Measurements from ENCODE around the gene CLDN10.

The CLDN10 gene

DNA sequence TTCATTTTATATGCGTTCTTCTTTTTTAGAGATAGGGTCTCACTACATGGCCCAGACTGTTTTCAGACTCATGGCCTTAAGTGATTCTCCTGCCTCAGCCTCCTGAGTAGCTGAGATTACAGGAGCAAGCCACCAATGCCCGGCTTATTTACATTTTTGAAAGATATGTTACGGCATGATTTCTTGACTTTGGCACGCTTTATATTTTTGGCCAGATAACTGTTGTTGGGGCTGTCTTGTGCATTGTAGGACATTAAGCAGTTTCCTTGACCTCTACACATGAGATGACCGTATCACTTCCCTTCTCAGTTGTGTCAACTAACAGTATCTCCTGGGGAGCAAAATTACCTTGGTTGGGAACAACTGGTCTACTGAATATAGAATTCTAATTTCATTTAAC lies 28.9 kb upstream of the CLDN10 start:
- no peak for DNase-seq (ENCODE audit: low read depth)
- TF ChIP-seq, protein P1, sequence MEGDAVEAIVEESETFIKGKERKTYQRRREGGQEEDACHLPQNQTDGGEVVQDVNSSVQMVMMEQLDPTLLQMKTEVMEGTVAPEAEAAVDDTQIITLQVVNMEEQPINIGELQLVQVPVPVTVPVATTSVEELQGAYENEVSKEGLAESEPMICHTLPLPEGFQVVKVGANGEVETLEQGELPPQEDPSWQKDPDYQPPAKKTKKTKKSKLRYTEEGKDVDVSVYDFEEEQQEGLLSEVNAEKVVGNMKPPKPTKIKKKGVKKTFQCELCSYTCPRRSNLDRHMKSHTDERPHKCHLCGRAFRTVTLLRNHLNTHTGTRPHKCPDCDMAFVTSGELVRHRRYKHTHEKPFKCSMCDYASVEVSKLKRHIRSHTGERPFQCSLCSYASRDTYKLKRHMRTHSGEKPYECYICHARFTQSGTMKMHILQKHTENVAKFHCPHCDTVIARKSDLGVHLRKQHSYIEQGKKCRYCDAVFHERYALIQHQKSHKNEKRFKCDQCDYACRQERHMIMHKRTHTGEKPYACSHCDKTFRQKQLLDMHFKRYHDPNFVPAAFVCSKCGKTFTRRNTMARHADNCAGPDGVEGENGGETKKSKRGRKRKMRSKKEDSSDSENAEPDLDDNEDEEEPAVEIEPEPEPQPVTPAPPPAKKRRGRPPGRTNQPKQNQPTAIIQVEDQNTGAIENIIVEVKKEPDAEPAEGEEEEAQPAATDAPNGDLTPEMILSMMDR (IDR thresholded peaks at IDR 0.05; ENCODE audit: insufficient read depth, low read depth, low read length, missing control alignments), result no peak
- no peak overlapping the region for H3K4me3 ChIP-seq (ENCODE audit: low read depth, low read length)

DNA sequence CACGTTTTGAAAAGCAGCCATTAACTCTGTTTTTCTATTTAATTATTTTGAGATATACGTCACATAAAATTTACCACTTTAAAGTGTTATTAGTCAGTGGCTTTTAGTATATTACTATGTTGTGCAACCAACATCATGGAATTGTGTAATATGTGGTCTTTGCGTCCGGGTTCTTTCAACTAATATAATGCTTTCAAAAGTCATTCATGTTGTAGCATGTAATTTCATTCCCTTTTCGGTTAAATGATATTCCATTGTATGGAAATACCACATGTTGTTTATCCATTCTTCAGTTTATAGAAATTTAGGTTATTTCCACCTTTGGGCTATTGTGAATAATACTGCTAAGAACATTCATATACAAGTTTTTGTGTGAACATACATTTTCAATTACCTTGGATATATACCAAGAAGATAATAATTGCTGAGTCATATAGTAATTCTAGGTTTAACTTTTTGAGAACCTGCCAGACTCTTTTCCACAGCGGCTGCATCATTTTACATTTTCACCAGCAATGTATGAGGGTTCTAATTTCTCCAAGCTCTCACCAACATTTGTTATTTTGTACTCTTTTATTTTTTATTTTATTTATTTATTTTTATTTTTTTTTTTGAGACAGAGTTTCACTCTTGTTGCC lies 28.1 kb upstream of the CLDN10 start:
- H3K4me3 ChIP-seq (ENCODE audit: low read depth, low read length), result no peak overlapping the region
- DNase-seq (ENCODE audit: low read depth), result no peak
- TF ChIP-seq, protein P1 (IDR thresholded peaks at IDR 0.05; ENCODE audit: insufficient read depth, low read depth, low read length, missing control alignments), result no peak

GRCh38 chr13:95527955-95528354 lies 24.6 kb upstream of the CLDN10 start:
- H3K4me3 ChIP-seq (ENCODE audit: low read depth, low read length), result no peak overlapping the region
- no peak for DNase-seq (ENCODE audit: low read depth)
- TF ChIP-seq, protein P1 (IDR thresholded peaks at IDR 0.05; ENCODE audit: insufficient read depth, low read depth, low read length, missing control alignments), result no peak

GRCh38 chr13:95530178-95530577 lies 22.3 kb upstream of the CLDN10 start:
- no peak for DNase-seq (ENCODE audit: low read depth)
- TF ChIP-seq, protein P1 (IDR thresholded peaks at IDR 0.05; ENCODE audit: insufficient read depth, low read depth, low read length, missing control alignments), result no peak

DNA sequence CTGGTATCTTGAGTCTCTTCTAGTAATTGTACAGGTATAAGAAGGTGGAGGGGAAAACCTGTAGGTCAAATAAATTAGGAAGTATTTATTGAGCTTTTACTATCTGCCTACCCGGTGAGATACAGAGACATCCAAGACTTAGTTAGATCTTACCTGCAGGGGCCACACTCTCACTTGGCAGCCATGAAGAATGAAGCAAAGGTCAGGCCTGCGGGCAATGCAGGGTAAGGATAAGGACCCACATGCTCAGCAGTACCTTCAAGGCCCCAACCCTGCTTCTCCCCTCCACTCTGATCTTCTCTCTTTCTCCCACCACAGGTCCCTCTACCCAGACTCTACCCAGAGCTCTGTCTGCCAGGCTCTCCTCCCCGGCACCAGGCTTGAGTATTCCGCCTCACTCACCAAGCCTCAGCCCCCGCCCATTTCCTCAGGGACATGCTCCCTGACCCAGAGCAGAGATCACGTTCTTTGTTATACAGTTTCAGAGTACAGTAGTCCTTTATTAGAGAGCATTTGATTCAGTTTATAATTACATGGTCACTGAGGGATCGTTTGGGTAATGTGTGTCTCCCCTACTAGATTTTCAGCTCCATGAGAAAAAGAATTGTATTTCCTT lies 18.9 kb upstream of the CLDN10 start:
- DNase-seq (ENCODE audit: low read depth), result no peak
- no peak overlapping the region for H3K4me3 ChIP-seq (ENCODE audit: low read depth, low read length)
- TF ChIP-seq, protein P1 (IDR thresholded peaks at IDR 0.05; ENCODE audit: insufficient read depth, low read depth, low read length, missing control alignments), result no peak

More at GRCh38 chr13:95530178-95530577, 22.3 kb upstream of the CLDN10 start:
- H3K4me3 ChIP-seq (ENCODE audit: low read depth, low read length), result no peak overlapping the region

DNA sequence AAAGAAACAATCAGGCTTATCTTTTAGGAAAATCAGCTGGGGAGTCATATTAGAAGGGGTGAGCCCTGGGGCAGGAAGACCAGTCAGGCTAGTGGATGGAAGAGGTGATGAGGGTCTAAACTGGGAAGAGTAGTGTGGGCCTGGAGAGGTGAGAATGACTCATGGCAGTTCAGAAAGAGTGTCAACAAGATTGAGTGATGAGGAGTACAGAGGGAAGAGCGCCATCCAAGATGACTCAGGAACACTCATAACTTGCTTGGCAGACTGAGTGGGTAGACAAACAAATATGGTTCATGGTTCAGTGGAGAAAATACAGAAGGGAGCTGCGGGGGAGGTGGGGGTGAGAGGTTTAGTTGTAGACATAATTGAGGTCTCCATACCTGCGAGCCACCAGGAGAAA lies 17.3 kb upstream of the CLDN10 start:
- DNase-seq (ENCODE audit: low read depth), result peak; percentile 26
- H3K4me3 ChIP-seq (ENCODE audit: low read depth, low read length), result no peak overlapping the region
- TF ChIP-seq, protein P1 (IDR thresholded peaks at IDR 0.05; ENCODE audit: insufficient read depth, low read depth, low read length, missing control alignments), result no peak

Data from GM12865 (cell line).